GM19468 (cell line): ENCODE measurements around the gene LRRC75A.
"Not testable (repeated sequence)": the region's sequence is repeated elsewhere in the genome, so short reads cannot be mapped to it uniquely, and the experiment has no call there.

Source experiments
- ATAC-seq: cut with Tn5 transposase; IDR thresholded peaks from one replicate; pipeline ENCODE4 v1.9.1; 2021; ENCODE audit warnings: mild to moderate bottlenecking, moderate library complexity, moderate number of reproducible peaks; ENCODE audit not compliant: unreplicated experiment; ENCODE audit errors: extremely low read depth

LRRC75A gene

DNA sequence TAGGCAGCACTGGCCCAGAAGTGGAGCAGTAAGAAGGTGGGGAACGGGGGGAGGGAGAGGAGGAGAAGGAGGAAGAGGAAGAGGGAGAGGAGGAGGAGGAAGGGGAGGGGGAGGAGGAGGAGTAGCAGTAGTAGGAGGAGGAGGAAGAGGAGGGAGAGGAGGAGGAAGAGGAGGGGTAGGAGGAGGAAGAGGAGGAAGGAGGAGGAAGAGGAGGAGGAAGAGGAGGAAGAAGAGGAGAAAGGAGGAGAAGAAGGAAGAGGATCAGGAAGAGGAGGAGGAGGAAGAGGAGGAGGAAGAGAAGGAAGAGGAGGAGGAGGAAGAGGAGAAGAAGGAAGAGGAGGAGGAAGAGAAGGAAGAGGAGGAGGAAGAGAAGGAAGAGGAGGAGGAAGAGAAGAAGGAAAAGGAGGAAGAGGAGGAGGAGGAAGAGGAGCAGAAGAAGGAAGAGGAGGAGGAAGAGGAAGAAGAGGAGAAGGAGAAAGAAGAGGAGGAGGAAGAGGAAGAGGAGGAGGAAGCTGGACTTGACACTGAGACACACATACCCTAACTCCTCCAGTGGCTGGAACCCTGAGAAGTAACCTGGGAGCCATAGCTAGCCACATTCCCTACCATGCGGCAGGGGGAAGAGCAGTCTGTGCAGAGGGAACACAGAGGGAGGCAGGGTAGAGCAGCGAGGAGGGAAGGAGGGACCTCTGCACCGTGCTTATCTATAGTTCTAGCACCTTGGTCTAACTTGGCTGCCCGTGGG, 35.8 kb downstream of the LRRC75A start:
- ATAC-seq, result no peak

DNA sequence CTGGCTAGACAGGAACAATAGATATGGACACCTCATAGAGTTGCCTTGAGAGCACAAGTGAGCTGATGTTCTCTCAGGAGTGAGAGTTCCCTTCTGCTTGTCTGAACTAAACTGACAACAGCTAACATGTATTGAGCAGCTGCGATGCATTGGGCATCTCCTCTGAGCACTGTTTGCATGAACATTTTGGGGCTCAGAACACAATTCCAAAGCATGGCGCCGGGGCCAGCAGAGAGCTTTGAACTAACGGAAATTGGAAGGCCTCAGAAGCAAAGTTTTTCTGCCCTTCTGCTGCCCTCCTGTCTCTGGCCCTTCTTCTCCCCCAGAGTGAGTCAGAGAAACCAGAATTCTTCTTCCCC, 38.5 kb downstream of the LRRC75A start:
- ATAC-seq, result no peak

GRCh38 chr17:16452268-16452667, 39.7 kb downstream of the LRRC75A start:
- ATAC-seq, result not testable (repeated sequence)

GRCh38 chr17:16450028-16450427, 42.0 kb downstream of the LRRC75A start:
- no peak for ATAC-seq

DNA sequence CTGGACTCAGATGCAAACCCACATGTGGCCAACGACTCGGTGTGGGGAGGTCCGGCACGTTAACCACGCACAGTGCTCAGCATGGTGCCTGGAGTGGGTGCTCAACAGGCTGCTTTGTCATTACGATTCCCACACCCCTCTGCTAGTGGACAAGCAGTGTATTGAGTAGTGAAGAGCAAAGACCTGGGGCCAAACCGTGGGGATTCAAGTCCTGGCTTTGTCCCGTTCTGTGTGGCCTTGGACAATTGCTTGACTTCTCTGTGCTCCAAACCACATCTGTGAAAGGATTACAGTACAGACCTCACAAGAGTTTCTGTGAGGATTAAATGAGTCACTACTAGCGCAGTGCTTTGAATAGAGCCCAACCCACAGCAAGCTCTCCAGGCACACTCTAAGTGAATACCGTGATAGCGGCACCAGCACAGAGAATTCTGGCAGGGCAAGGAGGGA, 42.8 kb downstream of the LRRC75A start:
- no peak for ATAC-seq

GRCh38 chr17:16448490-16448889, 43.5 kb downstream of the LRRC75A start:
- ATAC-seq, result no peak

DNA sequence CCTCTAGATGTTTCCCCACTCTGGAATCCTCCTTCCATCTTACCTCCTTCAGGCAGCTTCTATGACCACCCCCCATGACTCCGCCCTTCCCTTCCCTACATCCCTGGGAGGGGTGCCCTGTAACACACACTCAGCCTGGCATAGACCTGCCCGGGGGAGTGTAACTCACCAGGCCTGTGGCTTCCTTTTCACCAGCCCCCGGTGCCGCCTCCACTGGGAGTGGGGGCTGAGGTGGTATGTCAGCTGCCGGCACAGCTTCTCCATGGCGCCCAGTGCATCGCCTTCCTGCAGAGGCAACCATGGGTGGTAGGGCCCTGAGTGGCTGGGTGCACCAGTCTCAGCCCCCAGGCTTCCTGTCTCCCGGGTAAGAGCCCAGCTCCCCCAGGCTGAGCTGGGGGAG, 44.3 kb downstream of the LRRC75A start:
- ATAC-seq, result no peak

DNA sequence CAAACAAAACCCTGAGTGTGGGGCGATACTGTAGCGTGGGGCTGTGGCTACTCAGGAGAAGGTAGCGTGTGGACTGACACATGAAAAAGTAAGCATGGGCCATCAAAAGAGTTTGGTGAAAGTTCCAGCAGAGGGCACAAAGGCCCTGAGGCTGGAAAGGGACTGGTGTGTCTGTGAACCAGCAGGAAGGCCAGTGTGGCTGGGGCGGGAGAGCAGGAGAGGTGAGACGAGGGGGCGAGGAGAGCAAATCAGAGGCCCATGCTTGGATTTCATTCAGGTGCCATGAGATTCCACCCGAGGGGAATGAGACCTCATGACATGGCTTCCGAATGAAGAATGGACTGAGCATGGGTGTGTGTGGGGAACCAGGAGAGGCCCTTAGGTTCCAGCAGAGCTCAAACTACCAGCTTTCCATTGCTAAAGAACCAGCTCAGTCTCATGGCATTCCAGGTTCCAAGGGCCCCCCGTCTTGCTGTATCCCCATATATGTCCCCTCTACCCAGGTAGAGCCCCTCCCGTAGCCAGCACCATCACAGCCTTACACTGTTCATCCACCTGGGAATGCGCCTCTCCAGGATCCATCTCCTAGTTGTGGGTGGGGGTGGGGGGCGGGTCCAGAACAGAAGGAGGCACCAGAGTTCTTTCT, 45.5 kb downstream of the LRRC75A start:
- no peak for ATAC-seq

DNA sequence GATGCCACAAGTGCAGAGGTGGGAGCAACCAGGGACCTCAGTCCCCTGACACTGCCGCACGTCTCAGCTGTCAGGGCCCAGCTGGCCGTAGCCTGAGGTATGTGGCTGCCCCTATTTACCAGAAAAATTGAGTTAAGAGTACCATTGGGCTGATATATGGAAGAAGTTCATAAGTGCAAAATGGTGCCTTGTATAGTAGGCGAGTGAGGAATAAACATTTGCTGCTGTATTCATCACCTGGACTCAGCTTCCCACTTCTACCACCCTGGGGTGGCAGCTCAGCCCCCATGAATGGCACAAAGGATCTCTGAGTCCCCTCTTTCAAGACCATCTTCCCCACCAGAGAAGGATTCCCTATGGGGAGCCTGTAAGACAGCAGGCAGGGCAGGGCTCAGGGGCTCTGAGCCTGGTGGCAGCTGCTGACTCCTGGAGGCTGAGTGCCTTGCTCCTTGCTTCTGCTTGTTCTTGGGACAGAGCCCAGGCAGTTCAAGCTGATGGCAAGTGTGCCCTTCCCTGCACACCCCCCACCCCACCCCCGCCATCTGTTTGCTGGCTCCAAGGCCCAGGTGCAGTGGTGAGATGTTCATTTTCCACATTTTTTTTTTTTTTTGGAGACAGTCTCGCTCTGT, 47.6 kb downstream of the LRRC75A start:
- ATAC-seq, result no peak

DNA sequence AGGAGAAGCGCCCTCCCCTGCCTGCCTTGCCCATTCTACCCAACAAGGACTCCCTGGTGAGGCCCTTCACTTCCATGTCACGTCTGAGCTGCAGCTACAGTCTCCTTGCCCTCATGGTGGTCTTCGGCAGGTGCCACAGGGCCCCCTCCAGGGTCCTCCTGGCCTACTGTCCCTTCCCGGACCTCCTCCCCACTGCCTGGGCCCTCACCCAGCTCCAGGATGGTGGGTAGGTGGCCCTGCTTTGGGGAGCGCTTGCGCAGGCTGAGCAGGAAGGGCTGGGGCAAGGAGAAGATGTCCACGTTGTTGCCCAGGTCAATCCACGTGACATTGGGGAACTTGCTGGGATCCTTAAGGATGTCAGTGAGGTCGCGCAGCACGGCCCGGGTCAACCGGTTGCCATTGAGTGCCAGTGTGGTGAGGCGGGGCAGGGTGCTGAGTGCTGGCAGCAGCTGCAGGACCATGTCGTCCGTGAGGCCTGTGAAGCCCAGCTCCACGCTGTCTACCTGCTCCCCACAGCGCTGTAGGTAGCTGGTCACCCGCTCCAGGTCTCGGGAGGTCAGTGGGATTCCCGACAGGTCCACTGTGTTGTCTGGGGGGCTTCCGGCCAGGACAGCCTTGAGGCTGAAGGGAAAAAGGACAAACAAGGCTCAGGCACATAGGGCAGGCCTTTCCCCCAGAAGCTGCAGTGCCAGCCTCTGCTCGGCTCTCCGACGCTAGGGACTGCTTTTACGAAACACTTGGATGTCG, 48.3 kb downstream of the LRRC75A start:
- ATAC-seq, result no peak

DNA sequence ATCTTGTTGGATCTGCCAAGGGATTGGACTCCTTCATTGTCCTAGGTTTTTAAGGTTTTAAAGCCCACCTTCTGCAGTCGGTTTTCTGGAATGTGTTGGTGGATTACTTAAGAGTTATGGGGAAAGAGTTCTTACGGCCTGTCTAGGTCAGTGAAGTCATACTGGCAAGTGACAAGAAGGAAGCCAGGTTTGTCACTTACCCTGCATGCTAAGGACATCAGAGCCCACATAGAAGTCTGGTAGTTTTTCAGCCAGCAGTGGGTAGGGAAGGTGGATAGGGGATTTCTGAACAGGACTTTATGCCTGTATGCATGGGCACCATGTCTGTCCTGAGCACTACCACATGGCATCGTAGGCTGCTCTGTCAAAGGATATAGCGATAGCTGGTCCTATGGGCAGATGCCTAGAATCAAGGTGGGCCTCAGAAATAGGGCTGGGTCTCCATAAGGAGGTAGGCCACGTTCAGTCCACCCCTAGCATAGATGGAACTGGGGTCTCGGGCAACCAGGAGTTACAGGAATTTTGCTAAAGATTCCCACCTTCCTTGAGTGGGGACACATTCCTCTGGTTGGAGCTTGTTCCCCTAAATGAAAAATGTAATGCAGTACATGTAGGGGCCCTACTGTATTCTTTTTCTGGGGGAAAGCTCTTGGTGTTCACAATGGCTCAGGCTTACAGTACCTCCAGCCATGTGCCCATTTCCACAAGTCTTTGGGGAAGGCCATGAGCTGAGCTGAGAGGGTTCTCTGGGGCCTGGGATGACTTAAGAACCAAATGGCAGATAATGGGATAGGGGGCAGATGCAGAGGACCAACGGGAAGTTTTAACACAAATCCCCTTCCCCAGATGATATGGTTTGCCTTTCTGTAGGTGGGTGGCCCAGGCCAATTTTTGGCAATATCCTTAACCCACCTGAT, 49.1 kb downstream of the LRRC75A start:
- no peak for ATAC-seq

- no peak for ATAC-seq
Measured at GRCh38 chr17:16442141-16442540, 49.9 kb downstream of the LRRC75A start.

GRCh38 chr17:16440901-16441629, 50.9 kb downstream of the LRRC75A start:
- ATAC-seq, result no peak

DNA sequence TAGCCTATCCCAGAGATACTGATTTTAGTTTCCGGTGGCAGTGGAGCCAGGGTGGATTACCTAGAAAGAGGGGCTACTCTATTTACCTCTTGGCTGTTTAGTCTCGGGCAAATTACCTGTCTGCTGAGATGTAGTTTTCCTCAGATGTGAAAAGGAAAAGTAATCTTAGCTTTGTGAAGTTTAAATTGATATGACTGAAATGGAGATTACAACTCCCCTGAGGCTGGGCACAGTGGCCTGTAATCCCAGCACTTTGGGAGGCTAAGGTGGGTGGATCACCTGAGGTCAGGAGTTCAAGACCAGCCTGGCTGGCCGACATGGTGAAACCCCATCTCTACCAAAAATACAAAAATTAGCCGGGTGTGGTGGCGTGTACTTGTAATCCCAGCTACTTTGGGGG, 51.6 kb downstream of the LRRC75A start:
- not testable (repeated sequence) for ATAC-seq

DNA sequence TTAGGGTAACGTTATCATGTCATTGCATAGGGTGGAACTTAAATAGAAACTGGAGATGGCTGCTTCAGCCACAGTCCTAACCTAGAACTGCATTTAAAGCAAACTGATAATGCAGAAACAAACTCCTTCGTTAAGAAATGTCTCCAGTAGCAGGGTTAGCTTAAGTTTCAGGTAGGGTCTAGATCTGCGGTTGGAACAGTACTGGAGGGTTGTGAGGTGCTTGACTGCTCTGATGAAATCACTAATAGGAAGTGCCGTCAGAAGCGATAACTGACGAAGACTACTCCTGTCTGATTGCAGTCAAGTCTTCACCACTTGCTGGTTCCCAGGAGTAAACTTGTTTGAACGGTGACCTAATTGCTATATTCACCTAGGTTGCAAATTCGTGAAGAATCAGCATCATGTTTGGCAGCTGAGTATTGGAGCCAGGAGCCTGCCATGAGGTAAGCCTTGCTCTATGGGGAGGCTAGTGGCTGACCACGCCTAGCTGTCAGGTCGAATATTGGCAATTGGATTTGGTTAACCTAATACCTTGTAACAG, 52.1 kb downstream of the LRRC75A start:
- ATAC-seq, result no peak

DNA sequence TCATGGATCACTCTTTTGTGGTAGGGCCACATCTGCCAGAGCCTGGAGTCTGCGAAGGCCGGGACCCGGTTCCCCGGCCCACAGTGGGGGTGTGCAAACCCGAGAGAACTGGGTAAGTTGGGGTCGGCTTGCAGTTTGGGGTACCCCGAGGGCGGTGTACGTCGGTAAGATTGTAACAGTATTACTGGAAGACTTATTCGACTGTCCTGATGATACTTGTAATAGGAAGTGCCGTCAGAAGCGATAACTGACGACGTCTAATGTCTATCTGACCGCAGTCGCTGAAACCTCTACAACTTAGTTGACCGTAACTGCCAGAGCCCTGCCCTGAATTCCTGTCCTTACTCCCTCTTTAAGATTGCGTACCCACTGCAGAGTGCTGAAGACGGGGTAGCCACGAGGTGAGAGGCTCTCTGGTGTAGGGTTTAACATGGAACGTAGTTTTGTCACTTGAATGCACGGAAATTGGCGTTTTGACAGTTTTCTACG, 52.6 kb downstream of the LRRC75A start:
- no peak for ATAC-seq

DNA sequence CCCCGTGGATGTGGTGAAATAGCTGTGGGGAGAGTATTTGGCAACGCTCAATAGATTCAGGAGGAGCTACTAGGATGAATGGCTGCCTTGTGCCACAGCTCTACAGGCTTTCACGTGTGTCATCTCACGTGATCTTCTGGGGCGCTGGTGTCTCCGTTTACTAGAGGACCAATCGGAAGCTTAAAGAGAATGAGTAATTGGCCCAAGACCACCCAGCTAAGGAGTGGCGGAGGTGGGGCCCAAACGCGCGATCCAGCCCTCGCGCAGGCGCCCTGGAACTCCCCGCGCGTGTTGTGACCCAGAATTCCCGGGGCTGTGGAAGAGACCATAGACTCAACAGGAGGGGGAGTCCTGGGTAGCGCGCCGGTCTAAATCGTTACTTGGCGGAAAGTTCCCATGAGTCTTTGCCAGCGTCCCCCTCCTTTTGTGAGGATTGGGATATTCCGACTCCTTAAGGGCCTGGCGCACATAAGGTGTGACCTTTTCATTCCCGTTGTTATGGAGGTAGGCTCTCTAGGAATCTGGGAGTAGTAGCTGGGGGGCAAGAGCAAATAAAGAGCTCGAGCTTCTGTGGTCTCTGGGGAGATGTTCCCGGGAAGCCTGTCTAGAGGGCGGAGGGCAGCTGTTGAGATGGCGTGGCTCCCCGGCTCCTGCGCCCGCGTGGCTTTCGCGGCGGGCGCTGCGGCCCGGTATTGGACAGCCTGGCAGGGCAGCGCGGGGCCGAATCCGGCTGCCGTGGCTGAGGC, 53.3 kb downstream of the LRRC75A start:
- peak; percentile 54 for ATAC-seq

DNA sequence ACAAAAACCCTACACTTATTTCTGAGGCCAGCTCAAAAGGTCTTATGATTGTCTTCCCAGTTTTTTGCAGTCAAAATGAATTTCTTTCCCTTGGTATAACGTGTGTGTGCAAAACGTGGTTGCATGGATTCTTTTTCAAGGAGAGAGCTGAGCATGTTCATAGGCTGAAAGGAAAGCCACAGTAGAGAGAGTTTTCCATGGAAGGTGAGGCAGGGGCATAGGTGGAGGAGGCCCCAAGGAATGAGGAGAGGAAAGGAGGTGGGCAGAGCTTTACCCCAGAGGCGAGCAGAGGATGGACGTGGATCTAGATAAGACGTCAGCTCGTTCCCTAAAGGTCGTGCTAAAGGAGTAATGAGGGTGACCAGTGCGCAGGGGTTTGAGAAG, 53.8 kb downstream of the LRRC75A start:
- ATAC-seq, result no peak
